Muscle of leg (tissue), 11 donors: ENCODE data around the gene TPBGL. TPM values are rescaled to one million over a fixed set of nuclear protein-coding genes. Genes with fewer than 3 reads are reported as not detected.

ENCODE experiments used
- DNase-seq: peaks from one replicate; pipeline ENCODE4 v3.0.0; 2013
- H3K27ac ChIP-seq: one replicate; pipeline ENCODE4 v1.5.1; 2013; ENCODE audit warnings: mild to moderate bottlenecking, low read length, control low read depth
- H3K27me3 ChIP-seq: one replicate; pipeline ENCODE4 v1.6.1; 2013; ENCODE audit warnings: low read length; ENCODE audit not compliant: control insufficient read depth, insufficient read depth
- H3K36me3 ChIP-seq: one replicate; pipeline ENCODE4 v1.6.1; 2013; ENCODE audit warnings: low read length; ENCODE audit not compliant: control insufficient read depth, insufficient read depth
- H3K4me1 ChIP-seq: one replicate; pipeline ENCODE4 v1.6.1; 2013; ENCODE audit warnings: low read length; ENCODE audit not compliant: control insufficient read depth, insufficient read depth
- H3K4me3 ChIP-seq: one replicate; pipeline ENCODE4 v1.5.1; 2013; ENCODE audit warnings: low read length, control low read depth
- H3K9me3 ChIP-seq: replicated peaks from 2 replicates; pipeline ENCODE4 v1.6.1; 2013; ENCODE audit warnings: low read depth, low read length; ENCODE audit not compliant: control insufficient read depth
- WGBS: methylation state at CpG from one replicate; pipeline ENCODE4 v1.1.5; 2013; ENCODE audit warnings: missing lambda C conversion rate; ENCODE audit not compliant: insufficient coverage; 5-methylcytosine and 5-hydroxymethylcytosine counted together
- polyA plus RNA-seq, 8 donors: library from polyadenylated mRNA; unstranded; fragments of 120-200 nt; gene quantifications; one replicate each; pipeline versions ENCODE4 v1.2.1 to v1.2.3, GENCODE V29; 2013; ENCODE audit warnings: inconsistent platforms in 1 of 8, low replicate concordance in 1 of 8; ENCODE audit not compliant: insufficient read length in 8 of 8, insufficient read depth in 1 of 8
- total RNA-seq: library from RNA; stranded (reverse); fragments of 120-200 nt; gene quantifications from one replicate; pipeline ENCODE4 v1.2.4, GENCODE V29; 2013

The TPBGL gene
- total and polyA plus RNA-seq, 9 donors: 0.08 to 0.37 (median 0.21) TPM; not detected in 1

DNA sequence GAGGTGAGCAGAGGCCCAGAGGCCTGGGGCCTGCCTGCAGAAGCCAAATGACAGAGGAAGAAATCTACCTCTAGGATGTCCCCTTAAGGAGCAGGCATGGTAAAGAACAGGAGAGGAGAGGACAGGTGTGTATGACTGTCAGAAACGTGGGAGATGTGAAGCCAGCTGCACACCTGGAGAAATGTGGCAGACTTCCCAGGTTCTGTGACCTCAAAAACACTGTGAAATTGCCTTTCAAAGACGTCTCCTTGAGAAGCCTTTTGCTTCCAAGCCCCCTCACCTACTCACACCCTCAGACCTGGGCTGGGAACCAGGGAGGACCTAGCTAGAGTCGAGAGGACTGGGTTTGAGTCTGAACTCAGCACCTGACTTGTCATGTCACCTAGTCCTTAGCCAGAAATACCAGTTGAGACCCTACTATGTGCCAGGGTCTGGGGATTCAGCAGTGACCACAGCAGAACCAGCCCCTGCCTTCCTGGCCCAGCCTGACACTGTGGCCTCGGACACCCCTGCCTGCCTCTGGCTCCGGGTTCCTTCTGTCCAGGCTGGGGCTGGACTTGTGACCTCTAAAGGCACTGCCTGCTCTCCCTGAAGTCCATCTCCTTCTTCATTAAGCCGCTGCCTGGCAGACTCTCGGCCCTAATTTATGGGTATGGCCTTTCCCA, 5.6 kb downstream of the TPBGL start:
- no peak overlapping the region for H3K27ac ChIP-seq
- H3K4me3 ChIP-seq: no peak overlapping the region
- WGBS: 44% methylated on average over 5 of the region's 7 CpGs
- H3K4me1 ChIP-seq: peaks cover 5% of the 10 kb centered on the region
- peaks cover 33% of the 10 kb centered on the region for H3K27me3 ChIP-seq
- no peaks in the 10 kb centered on the region for H3K36me3 ChIP-seq
- no peaks in the 10 kb centered on the region for H3K9me3 ChIP-seq
- no peak for DNase-seq

DNA sequence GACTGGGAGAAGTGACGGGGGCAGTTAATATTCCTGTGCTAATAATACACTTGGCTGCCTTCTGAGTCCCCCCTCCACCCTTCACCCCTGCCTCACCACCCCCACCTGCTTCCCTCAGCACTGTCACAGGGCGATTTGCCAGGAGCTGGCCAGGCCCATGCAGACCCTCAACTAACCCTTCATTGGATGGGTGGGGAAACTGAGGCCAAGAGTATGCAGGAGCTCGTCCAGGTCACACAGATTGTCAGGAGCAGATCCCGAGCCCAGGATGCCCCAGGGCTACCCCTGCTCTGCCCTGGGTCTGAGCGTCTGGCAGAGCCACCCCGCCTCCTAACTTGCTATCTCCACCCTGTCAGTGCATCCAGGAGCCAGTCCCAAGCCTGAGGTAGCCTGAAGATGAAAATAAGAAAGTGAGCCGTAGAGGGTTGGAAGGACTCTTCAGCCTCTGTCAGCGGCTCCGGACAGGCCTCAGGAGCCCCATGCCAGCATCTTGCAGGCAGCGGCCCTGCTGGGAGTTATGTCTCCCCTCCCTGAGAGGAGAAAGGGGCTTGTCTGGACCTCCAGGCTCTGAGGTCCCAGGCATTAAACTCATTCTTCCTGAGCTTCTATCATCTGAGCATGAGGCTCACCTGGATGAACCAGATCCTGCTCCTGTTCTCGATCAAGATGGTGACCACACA, 6.2 kb downstream of the TPBGL start:
- H3K36me3 ChIP-seq: no peaks in the 10 kb centered on the region
- H3K27ac ChIP-seq: no peak overlapping the region
- H3K9me3 ChIP-seq: no peaks in the 10 kb centered on the region
- 62% methylated on average over 7 of the region's 11 CpGs for WGBS
- peaks cover 5% of the 10 kb centered on the region for H3K4me1 ChIP-seq
- no peak overlapping the region for H3K4me3 ChIP-seq
- peaks cover 32% of the 10 kb centered on the region for H3K27me3 ChIP-seq
- no peak for DNase-seq

DNA sequence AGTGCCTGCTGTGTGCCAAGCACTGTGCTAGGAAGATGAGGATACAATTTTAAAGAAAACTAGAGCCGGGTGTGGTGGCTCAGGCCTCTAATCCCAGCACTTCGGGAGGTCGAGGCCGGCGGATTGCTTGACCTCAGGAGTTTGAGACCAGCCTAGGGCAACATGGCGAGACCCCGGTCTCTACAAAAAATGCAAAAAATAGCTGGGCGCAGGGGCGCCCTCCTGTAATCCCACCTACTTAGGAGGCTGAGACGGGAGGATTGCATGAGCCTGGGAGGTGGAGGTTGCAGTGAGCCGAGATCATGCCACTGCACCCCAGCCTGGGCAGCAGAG, 8.3 kb downstream of the TPBGL start:
- no peak for DNase-seq
- H3K4me3 ChIP-seq: no peak overlapping the region
- H3K4me1 ChIP-seq: no peaks in the 10 kb centered on the region
- no peaks in the 10 kb centered on the region for H3K36me3 ChIP-seq
- 21% methylated on average over 6 of the region's 11 CpGs for WGBS
- H3K9me3 ChIP-seq: peaks cover 3% of the 10 kb centered on the region
- H3K27ac ChIP-seq: no peak overlapping the region
- H3K27me3 ChIP-seq: peaks cover 12% of the 10 kb centered on the region

DNA sequence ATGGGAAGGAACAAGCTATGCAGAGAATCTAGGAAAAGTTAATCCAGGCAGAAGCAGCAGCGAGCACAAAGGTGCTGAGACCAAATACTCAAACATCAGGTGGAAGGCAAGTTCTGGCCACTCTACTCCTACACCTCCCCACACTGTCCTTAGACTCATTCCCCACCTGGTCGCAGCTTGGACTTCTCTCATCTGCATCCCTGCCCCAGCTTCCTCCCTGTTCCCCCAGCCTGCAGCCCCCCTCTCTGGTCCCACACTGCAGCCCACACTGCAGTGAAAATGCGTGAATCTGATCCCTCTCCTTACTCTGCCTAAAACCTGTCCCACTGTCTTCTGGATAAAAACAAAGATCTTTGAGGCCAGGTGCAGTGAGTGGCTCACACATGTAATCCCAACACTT, 9.1 kb downstream of the TPBGL start:
- Histone ChIP-seq H3K36me3 (no peaks in the 10 kb centered on the region), H3K27ac (no peak overlapping the region), H3K4me1 (no peaks in the 10 kb centered on the region), H3K27me3 (peaks cover 4% of the 10 kb centered on the region), H3K9me3 (peaks cover 3% of the 10 kb centered on the region), H3K4me3 (no peak overlapping the region)
- no peak for DNase-seq
- 48% methylated on average over 2 of the region's 3 CpGs for WGBS

DNA sequence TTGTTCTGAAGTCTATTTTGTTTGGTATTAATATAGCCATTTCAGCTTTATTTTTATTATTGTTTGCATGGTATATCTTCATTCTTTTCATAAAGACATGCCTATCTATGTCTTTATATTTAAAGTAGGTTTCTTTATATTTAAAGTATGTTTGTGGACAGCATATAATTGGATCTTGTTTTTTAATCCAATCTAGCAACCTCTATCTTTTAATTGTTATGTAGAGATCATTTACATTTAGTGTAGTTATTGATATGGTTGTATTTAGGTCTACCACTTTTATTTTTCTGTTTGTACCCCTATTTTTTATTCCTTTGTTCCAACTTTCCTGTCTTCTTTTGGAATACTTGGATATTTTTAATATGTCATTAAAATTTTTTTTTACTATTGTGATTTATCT, 13.8 kb downstream of the TPBGL start:
- DNase-seq: no peak
- peaks cover 3% of the 10 kb centered on the region for H3K9me3 ChIP-seq
- H3K4me1 ChIP-seq: no peaks in the 10 kb centered on the region
- no peaks in the 10 kb centered on the region for H3K36me3 ChIP-seq
- no peak overlapping the region for H3K27ac ChIP-seq
- H3K27me3 ChIP-seq: peaks cover 2% of the 10 kb centered on the region
- no peak overlapping the region for H3K4me3 ChIP-seq

DNA sequence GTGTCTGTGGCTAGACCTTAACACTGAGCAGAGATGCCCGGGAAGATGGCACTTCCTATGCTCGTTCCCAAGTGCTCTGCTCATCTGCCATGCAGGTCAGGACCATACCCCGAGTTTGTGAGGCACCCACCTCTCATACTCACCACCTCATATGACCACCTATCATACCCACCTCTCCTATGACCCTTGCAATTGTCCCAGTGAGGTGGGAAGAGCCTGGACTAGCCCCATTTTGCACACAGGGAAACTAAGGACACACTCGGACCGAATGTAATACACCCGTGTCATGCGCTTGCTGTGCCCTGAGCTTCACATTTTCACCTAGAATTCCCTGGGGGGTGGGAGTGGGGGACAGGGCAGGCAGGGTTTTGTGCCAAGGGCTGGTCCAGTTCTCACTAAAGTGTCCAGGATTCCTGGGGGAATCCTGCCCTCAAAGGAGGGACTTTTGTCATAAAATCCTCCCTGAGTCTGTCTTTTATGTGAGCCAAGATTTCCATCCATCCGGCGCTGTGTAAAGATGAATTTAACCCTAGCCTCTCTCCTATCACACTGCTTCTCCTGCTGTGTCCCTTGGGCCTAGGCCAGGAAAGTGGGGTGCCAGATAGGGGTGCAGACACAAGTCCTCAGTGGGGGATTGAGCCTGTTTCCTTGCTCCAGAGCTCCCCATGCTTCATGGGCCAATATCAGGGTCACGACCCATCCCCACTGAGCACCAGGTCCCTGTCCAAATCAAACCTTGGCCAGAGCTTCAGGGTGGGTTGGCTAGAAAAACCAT, 20.0 kb downstream of the TPBGL start:
- Histone ChIP-seq H3K4me1 (peaks cover 2% of the 10 kb centered on the region), H3K4me3 (no peak overlapping the region), H3K36me3 (peaks cover 3% of the 10 kb centered on the region), H3K9me3 (no peaks in the 10 kb centered on the region), H3K27me3 (peaks cover 2% of the 10 kb centered on the region), H3K27ac (no peak overlapping the region)
- no peak for DNase-seq
- whole genome bisulfite sequencing: 65% methylated on average over 3 of the region's 10 CpGs

DNA sequence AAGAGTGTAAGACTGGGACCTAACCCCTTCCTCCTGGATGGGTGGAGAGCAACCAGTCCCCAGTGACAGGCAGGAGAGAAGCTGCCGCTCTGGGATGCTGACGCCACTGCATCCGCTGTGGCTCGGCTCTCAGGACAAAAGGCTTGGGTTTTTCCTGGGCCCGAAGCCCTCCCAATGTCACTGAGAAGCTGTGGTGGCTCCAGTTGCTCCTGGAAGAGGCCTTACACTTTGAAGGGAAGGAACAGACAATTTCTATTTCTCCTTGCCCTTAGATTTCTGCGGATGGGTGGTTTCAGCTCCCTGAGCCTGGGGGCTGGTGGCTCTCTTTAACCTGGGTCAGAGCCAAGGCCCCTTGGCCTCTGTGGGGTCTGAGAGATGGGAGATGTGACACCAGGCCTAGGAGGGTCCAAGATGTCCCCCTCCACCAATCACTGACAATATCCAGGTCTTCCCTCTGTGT, 21.4 kb downstream of the TPBGL start:
- H3K9me3 ChIP-seq: no peaks in the 10 kb centered on the region
- peaks cover 8% of the 10 kb centered on the region for H3K36me3 ChIP-seq
- no peak overlapping the region for H3K27ac ChIP-seq
- H3K27me3 ChIP-seq: peaks cover 2% of the 10 kb centered on the region
- WGBS: 92% methylated on average over 5 of the region's 6 CpGs
- no peak overlapping the region for H3K4me3 ChIP-seq
- no peak for DNase-seq
- peaks cover 2% of the 10 kb centered on the region for H3K4me1 ChIP-seq

DNA sequence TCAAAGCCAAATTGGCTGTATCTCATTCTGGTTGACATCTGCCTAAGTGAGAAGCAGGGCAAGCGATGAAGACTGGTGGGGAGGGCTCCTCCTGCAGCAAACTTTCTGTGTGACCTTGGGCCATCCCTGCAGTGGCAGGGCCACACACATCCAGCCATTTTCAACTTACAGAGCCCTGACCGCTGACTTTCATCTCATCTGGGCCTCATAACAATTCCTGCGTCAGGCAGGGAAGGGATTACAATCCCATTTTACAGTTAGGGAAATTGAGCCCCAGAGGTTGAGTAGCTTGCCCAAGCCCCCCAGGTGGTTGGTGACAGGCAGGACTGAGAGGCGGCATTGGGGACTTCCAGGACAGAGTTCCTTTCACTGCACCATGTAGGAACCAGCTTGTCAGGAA, 21.9 kb downstream of the TPBGL start:
- Histone ChIP-seq H3K36me3 (peaks cover 11% of the 10 kb centered on the region), H3K4me3 (no peak overlapping the region), H3K4me1 (peaks cover 2% of the 10 kb centered on the region), H3K27ac (no peak overlapping the region), H3K27me3 (peaks cover 2% of the 10 kb centered on the region), H3K9me3 (no peaks in the 10 kb centered on the region)
- DNase-seq: no peak
- WGBS: 78% methylated on average over 4 of the region's 4 CpGs

DNA sequence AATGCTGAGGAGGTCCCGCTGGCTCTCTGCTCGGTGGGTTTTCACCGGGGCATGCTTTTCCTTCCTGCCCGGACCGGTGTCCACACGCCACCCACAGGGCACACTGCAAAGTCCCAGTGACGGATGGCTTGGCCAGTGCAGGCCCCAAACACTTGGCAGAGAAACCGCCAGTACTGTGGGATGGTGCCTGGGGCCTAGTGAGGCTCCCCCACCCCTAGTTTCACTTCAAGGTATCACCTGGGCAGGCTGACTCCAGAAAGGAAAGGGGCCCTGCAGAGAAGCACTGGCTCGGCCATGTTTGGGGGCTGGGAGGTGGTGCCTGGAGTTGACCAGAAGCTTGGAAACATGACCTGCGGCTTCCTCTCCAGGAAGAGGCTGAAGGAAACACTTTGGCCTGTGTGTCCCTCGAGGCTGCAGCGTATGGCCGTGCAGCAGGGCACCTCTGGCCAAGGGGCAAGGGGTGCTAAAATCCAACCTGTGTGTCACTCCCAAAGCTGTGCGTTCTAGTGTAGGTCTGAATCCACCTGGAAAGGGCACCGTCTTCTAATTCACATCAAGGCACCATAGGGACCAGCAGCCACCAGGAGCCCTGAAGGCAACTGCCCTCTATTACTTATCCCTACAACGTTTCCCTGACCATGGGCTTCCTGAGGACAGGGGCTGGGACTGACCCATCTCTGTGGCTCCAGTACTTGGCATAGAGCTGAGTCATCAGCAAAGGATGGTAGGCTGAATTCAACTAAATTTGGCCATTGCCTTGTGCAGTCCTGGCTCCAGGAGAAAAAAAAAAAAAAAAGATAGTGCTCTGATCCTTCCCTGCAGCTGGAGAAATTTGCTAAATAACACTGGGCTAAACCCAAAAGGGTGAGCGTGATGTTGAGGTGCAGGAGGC, 22.6 kb downstream of the TPBGL start:
- DNase-seq: no peak
- H3K27me3 ChIP-seq: peaks cover 2% of the 10 kb centered on the region
- H3K4me3 ChIP-seq: no peak overlapping the region
- H3K27ac ChIP-seq: no peak overlapping the region
- 62% methylated on average over 12 of the region's 17 CpGs for WGBS
- no peaks in the 10 kb centered on the region for H3K9me3 ChIP-seq
- H3K36me3 ChIP-seq: peaks cover 11% of the 10 kb centered on the region
- H3K4me1 ChIP-seq: peaks cover 2% of the 10 kb centered on the region
